SH-SY5Y (cell line): Measurements from ENCODE around the gene CD19.

Source experiments
- GATA2 ChIP-seq: IDR thresholded peaks from 2 replicates; pipeline ENCODE4 v1.6.1; 2011; ENCODE audit warnings: mild to moderate bottlenecking, low read depth, low read length
- GATA3 ChIP-seq: IDR thresholded peaks from 2 replicates; pipeline ENCODE4 v1.6.1; 2011; ENCODE audit warnings: low read depth, mild to moderate bottlenecking, low read length, moderate library complexity

GRCh38 chr16:28883221-28883996, 48.4 kb upstream of the CD19 start:
- no peak for TF ChIP-seq GATA2
- no peak for TF ChIP-seq GATA3
